Measurements from ENCODE around the gene SHANK1.

Gene SHANK1

DNA sequence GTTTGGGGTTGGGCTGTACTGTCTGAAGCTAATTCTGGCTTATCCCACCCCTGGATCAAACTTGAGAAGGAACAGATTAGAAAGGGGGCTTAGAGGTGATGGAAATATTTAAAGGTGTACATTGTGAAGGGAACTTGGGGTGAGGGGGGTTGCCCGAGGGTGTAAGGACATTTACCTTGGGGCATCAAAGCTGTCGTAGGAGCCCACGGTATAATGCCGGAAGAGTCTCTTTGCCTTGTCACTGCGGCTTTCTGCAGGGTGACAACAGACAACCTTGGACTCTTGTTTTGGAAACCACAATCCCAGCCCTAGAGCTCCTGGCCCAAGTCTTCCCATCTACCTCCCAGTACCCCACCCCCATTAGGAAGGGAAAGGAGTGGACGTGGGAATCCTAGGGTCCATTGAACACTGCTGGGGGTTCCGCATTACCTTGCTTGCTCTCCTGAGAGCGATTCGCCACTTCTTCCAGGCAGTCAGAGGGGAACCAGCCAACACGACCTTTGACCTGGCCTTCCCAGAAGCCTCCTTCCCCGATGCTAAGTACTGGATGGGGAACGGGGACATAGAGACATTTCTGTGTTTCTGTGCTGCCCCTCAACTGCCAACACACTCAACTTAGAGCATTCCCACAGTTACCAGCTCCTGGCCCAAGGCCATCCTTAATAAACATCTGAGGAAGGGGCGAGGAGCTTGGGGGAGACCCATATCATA, 22.0 kb downstream of the SHANK1 start:
- TF ChIP-seq YY1 (IDR thresholded peaks at IDR 0.05; ENCODE audit: low read depth) = no peak

DNA sequence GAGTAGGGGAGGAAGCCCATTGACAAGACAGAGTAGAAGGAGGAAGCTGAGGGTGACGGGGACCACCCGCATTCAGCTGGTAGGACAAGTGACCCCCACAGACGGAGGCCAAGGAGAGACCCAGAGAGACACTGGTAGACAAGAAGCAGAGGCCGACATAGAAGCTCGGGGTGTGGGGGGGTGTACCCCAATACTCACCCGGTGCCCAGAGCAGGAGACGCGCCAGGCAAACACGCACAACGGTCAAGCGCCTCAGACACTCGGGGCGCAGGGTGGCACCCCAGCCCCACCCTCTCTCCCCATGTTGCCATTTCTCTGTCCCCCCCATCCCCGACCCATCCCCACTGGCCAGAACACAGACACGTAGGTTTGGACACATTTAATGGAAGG, 23.5 kb downstream of the SHANK1 start:
- TF ChIP-seq EP300 (IDR thresholded peaks at IDR 0.05; ENCODE audit: borderline replicate concordance) (no peak), NFIC (IDR thresholded peaks at IDR 0.05) (no peak), CREB1 (IDR thresholded peaks at IDR 0.05; ENCODE audit: low read depth) (no peak), FOXM1 (IDR thresholded peaks at IDR 0.05; ENCODE audit: borderline replicate concordance, low read depth) (no peak), TEAD4 (IDR thresholded peaks at IDR 0.05) (no peak), EGR1 (IDR thresholded peaks at IDR 0.05) (no peak), RAD21 (IDR thresholded peaks at IDR 0.05; ENCODE audit: low read depth) (no peak), YY1 (IDR thresholded peaks at IDR 0.05; ENCODE audit: low read depth) (no peak), TAF1 (IDR thresholded peaks at IDR 0.05; ENCODE audit: low read depth) (no peak), ZBTB7A (IDR thresholded peaks at IDR 0.05; ENCODE audit: low read depth) (no peak), CEBPB (IDR thresholded peaks at IDR 0.05) (no peak), TCF12 (IDR thresholded peaks at IDR 0.05; ENCODE audit: low read depth) (no peak)
- TF ChIP-seq, protein P1, sequence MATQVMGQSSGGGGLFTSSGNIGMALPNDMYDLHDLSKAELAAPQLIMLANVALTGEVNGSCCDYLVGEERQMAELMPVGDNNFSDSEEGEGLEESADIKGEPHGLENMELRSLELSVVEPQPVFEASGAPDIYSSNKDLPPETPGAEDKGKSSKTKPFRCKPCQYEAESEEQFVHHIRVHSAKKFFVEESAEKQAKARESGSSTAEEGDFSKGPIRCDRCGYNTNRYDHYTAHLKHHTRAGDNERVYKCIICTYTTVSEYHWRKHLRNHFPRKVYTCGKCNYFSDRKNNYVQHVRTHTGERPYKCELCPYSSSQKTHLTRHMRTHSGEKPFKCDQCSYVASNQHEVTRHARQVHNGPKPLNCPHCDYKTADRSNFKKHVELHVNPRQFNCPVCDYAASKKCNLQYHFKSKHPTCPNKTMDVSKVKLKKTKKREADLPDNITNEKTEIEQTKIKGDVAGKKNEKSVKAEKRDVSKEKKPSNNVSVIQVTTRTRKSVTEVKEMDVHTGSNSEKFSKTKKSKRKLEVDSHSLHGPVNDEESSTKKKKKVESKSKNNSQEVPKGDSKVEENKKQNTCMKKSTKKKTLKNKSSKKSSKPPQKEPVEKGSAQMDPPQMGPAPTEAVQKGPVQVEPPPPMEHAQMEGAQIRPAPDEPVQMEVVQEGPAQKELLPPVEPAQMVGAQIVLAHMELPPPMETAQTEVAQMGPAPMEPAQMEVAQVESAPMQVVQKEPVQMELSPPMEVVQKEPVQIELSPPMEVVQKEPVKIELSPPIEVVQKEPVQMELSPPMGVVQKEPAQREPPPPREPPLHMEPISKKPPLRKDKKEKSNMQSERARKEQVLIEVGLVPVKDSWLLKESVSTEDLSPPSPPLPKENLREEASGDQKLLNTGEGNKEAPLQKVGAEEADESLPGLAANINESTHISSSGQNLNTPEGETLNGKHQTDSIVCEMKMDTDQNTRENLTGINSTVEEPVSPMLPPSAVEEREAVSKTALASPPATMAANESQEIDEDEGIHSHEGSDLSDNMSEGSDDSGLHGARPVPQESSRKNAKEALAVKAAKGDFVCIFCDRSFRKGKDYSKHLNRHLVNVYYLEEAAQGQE (IDR thresholded peaks at IDR 0.05; ENCODE audit: low read depth) = no peak
- TF ChIP-seq, protein P2, sequence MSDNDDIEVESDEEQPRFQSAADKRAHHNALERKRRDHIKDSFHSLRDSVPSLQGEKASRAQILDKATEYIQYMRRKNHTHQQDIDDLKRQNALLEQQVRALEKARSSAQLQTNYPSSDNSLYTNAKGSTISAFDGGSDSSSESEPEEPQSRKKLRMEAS (IDR thresholded peaks at IDR 0.05) = no peak
- TF ChIP-seq, protein P3, sequence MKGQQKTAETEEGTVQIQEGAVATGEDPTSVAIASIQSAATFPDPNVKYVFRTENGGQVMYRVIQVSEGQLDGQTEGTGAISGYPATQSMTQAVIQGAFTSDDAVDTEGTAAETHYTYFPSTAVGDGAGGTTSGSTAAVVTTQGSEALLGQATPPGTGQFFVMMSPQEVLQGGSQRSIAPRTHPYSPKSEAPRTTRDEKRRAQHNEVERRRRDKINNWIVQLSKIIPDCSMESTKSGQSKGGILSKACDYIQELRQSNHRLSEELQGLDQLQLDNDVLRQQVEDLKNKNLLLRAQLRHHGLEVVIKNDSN (IDR thresholded peaks at IDR 0.05) = no peak

DNA sequence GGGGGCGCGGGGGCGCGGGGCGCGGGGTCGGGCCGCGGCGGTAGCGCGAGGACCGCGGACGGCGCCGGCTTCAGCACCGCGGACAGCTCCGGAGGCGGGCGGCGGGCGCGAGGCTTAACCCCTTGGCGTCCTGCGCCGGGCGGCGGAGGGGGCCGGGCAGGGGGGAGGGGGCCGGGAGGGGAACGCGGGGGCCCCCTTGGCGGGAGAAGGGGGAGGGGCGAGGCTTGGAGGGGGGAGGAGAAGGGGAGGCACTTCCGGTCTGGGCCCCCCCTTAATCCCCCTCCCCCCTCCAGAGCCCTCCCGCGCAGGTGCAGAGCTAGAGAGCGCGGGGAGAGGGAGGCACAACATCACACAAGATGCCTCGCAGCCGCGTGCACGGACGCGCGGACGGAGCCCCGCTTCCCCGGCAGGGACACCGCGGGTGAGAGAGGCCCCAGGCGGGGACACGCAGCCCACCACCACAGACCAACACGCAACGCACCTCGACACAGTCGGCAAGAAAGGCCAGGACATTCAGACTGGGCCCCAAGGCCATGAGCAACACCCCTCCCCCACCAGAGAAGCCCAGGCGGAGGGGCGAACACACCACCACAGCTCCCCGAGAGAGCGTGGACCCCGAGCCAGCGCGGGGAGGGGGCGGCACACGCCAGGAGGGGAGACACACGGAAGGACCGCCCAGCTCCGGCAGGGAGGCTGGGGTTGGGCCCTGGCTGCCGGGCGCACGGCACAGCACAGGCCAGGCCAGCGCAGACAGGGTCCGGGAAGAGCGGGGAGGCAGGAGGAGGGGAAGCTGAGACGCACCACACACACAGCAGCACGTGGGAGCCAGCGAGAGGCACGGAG, 24.1 kb downstream of the SHANK1 start:
- TF ChIP-seq TCF12 (IDR thresholded peaks at IDR 0.05; ENCODE audit: low read depth) (no peak), ZBTB7A (IDR thresholded peaks at IDR 0.05; ENCODE audit: low read depth) (peak; percentile 34; the same call in 1 of the 2 replicates)
- TF ChIP-seq, protein P1 (IDR thresholded peaks at IDR 0.05; ENCODE audit: low read depth) = peak; percentile 79

DNA sequence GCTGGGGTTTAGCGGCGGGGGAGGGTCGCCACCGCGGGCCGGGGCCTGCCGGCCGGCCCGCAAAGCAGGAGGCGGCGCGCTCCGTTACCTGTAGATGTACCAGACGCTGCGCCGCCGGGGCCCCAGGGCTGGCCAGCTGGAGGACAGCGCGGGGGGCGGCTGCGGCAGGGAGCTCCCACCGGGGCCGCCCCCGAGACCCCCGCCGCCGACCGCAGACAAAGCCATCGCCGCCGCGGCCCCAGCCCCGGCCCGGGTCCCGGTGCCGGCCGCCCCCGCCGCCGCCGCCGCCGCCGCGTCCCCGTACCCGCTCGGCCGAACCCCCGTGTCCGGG, 24.8 kb downstream of the SHANK1 start:
- TF ChIP-seq ZBTB7A (IDR thresholded peaks at IDR 0.05; ENCODE audit: low read depth) (no peak), NFIC (IDR thresholded peaks at IDR 0.05) (no peak), EGR1 (IDR thresholded peaks at IDR 0.05) (no peak), EP300 (IDR thresholded peaks at IDR 0.05; ENCODE audit: borderline replicate concordance) (no peak), CEBPB (IDR thresholded peaks at IDR 0.05) (no peak), CREB1 (IDR thresholded peaks at IDR 0.05; ENCODE audit: low read depth) (no peak), TCF12 (IDR thresholded peaks at IDR 0.05; ENCODE audit: low read depth) (no peak), FOXM1 (IDR thresholded peaks at IDR 0.05; ENCODE audit: borderline replicate concordance, low read depth) (no peak), TAF1 (IDR thresholded peaks at IDR 0.05; ENCODE audit: low read depth) (no peak), RAD21 (IDR thresholded peaks at IDR 0.05; ENCODE audit: low read depth) (no peak)
- TF ChIP-seq, protein P1 (IDR thresholded peaks at IDR 0.05; ENCODE audit: low read depth) = no peak
- TF ChIP-seq, protein P2 (IDR thresholded peaks at IDR 0.05) = no peak

Data from Ishikawa (cell line).